CD4-positive, alpha-beta T cell (primary cell): Measurements from ENCODE around the gene ENO4. TPM values are rescaled to one million over a fixed set of nuclear protein-coding genes. Genes with fewer than 3 reads are reported as not detected.

Source experiments
- ATAC-seq: fragments of 200-7000 bp; cut with Tn5 transposase; one replicate; pipeline ENCODE4 v1.10.0; 2022; ENCODE audit warnings: mild to moderate bottlenecking; ENCODE audit not compliant: poor library complexity
- CTCF ChIA-PET: fragments of 350-600 bp; sonication (Branson Sonifier 250); formaldehyde crosslinking; loops from one replicate; lab custom pipeline; 2021; ENCODE audit warnings: antibody characterized with exemption, inconsistent platforms; lab: Charles Lee
- POLR2A ChIA-PET: fragments of 350-600 bp; sonication (Branson Sonifier 250); formaldehyde crosslinking; loops from one replicate; lab custom pipeline; 2021; ENCODE audit warnings: antibody characterized with exemption, inconsistent platforms; lab: Charles Lee
- DNase-seq, 14 experiments: peaks; one replicate each; pipeline ENCODE4 v3.0.0-alpha.2; 2013 to 2020; ENCODE audit warnings: mixed read lengths in 2 of 14
- H3K27ac ChIP-seq, 2 donors: one replicate each; pipeline versions ENCODE4 v1.5.1 to v1.7.0; 2013; ENCODE audit warnings: low read length in 2 of 2, low read depth in 1 of 2, mild to moderate bottlenecking in 1 of 2
- H3K27me3 ChIP-seq, 2 experiments: 1 replicate in 1 of 2; 2 replicates in 1 of 2; pipeline versions ENCODE4 v1.6.1 to v1.7.0; 2013; ENCODE audit warnings: low read length in 2 of 2, control low read depth in 1 of 2, mild to moderate bottlenecking in 1 of 2, moderate library complexity in 1 of 2; ENCODE audit not compliant: insufficient read depth in 2 of 2, control insufficient read depth in 1 of 2
- H3K36me3 ChIP-seq: one replicate; pipeline ENCODE4 v1.6.1; 2013; ENCODE audit warnings: low read length, control low read depth; ENCODE audit not compliant: insufficient read depth
- H3K4me1 ChIP-seq: one replicate; pipeline ENCODE4 v1.6.1; 2013; ENCODE audit warnings: low read length, control low read depth; ENCODE audit not compliant: insufficient read depth
- H3K4me3 ChIP-seq: one replicate; pipeline ENCODE4 v1.5.1; 2013; ENCODE audit warnings: mild to moderate bottlenecking, low read length, moderate library complexity
- H3K9me3 ChIP-seq, 2 experiments: 1 replicate in 1 of 2; 2 replicates in 1 of 2; pipeline versions ENCODE4 v1.6.1 to v1.7.0; 2013; ENCODE audit warnings: low read length in 2 of 2, mild to moderate bottlenecking in 2 of 2, control low read depth in 1 of 2, moderate library complexity in 1 of 2; ENCODE audit not compliant: control insufficient read depth in 1 of 2, insufficient read depth in 1 of 2
- H3K27ac Mint-ChIP-seq: one replicate; pipeline ENCODE4 v1.8.0; 2020; ENCODE audit warnings: mixed read lengths
- H3K27me3 Mint-ChIP-seq: one replicate; pipeline ENCODE4 v1.8.0; 2021; ENCODE audit warnings: mixed read lengths
- H3K36me3 Mint-ChIP-seq: one replicate; pipeline ENCODE4 v1.8.0; 2021; ENCODE audit warnings: low read depth, mixed read lengths
- H3K4me1 Mint-ChIP-seq: one replicate; pipeline ENCODE4 v1.8.0; 2021; ENCODE audit warnings: low read depth, mixed read lengths
- H3K4me3 Mint-ChIP-seq: one replicate; pipeline ENCODE4 v1.8.0; 2020; ENCODE audit warnings: mild to moderate bottlenecking, mixed read lengths
- H3K9me3 Mint-ChIP-seq: one replicate; pipeline ENCODE4 v1.8.0; 2020; ENCODE audit warnings: mixed read lengths
- CTCF ChIP-seq: fragments of 200-600 bp; IDR thresholded peaks from one replicate; pipeline ENCODE4 v1.8.0; 2022; ENCODE audit warnings: antibody characterized with exemption, mild to moderate bottlenecking
- intact Hi-C, 2 experiments: fragments of 100-400 bp; cut with DNase I in 1 of 2; cut with micrococcal nuclease in 1 of 2; formaldehyde crosslinking; loops; one replicate each; pipeline versions ENCODE4 v1.15.1 to v1.9.0; 2023 to 2025; cut with DNase I, micrococcal nuclease
- total RNA-seq, 174 experiments: library from RNA in 2 of 174; stranded (reverse) in 2 of 174; gene quantifications; one replicate each; pipeline ENCODE4 v1.2.3 and lab custom pipeline; 2021 to 2026

The ENO4 gene
- total RNA-seq, 2 experiments from 2014 or later, result not detected

- Histone ChIP-seq H3K36me3 (no peaks in the 10 kb centered on the region), H3K9me3 (no peaks in the 10 kb centered on the region), H3K4me3 (no peak overlapping the region), H3K4me1 (no peaks in the 10 kb centered on the region), H3K27me3 (no peaks in the 10 kb centered on the region), H3K27ac (no peak overlapping the region)
- no peaks in the 10 kb centered on the region for H3K9me3 Mint-ChIP-seq
- ChIA-PET POLR2A (no interaction called here), CTCF (no interaction called here)
- no peak for TF ChIP-seq CTCF
- ATAC-seq, result no peak
- H3K27ac Mint-ChIP-seq, result no peak overlapping the region
- no peaks in the 10 kb centered on the region for H3K4me1 Mint-ChIP-seq
- no peaks in the 10 kb centered on the region for H3K27me3 Mint-ChIP-seq
- H3K36me3 Mint-ChIP-seq, result no peaks in the 10 kb centered on the region
- no peak for DNase-seq
- intact Hi-C loops, result no loop called here
- no peak overlapping the region for H3K4me3 Mint-ChIP-seq
These were observed 61.6 kb downstream of the ENO4 start for GRCh38 chr10:116910910-116911309.

GRCh38 chr10:116912162-116912561 lies 62.9 kb downstream of the ENO4 start:
- DNase-seq, result no peak
- no peaks in the 10 kb centered on the region for H3K4me1 ChIP-seq
- Mint-ChIP-seq H3K4me1 (no peaks in the 10 kb centered on the region), H3K4me3 (no peak overlapping the region), H3K9me3 (no peaks in the 10 kb centered on the region), H3K27ac (no peak overlapping the region), H3K27me3 (no peaks in the 10 kb centered on the region), H3K36me3 (no peaks in the 10 kb centered on the region)
- H3K27ac ChIP-seq, result no peak overlapping the region
- H3K4me3 ChIP-seq, result no peak overlapping the region
- no peaks in the 10 kb centered on the region for H3K27me3 ChIP-seq
- TF ChIP-seq CTCF, result no peak
- POLR2A ChIA-PET, result no interaction called here
- CTCF ChIA-PET, result no interaction called here
- intact Hi-C loops, result no loop called here
- H3K36me3 ChIP-seq, result no peaks in the 10 kb centered on the region
- no peaks in the 10 kb centered on the region for H3K9me3 ChIP-seq
- no peak for ATAC-seq

- Histone ChIP-seq H3K27ac (no peak overlapping the region), H3K36me3 (no peaks in the 10 kb centered on the region), H3K4me1 (no peaks in the 10 kb centered on the region), H3K27me3 (no peaks in the 10 kb centered on the region), H3K4me3 (no peak overlapping the region), H3K9me3 (no peaks in the 10 kb centered on the region)
- no peak overlapping the region for H3K27ac Mint-ChIP-seq
- no peak for DNase-seq
- H3K4me1 Mint-ChIP-seq, result no peaks in the 10 kb centered on the region
- ATAC-seq, result no peak
- CTCF ChIA-PET, result no interaction called here
- POLR2A ChIA-PET, result no interaction called here
- no peak overlapping the region for H3K4me3 Mint-ChIP-seq
- no peak for TF ChIP-seq CTCF
- intact Hi-C loops, result no loop called here
- no peaks in the 10 kb centered on the region for H3K36me3 Mint-ChIP-seq
- no peaks in the 10 kb centered on the region for H3K27me3 Mint-ChIP-seq
- H3K9me3 Mint-ChIP-seq, result no peaks in the 10 kb centered on the region
These were observed 64.4 kb downstream of the ENO4 start for GRCh38 chr10:116913695-116914094.
